ENCODE results near the gene SSNA1.

DNA sequence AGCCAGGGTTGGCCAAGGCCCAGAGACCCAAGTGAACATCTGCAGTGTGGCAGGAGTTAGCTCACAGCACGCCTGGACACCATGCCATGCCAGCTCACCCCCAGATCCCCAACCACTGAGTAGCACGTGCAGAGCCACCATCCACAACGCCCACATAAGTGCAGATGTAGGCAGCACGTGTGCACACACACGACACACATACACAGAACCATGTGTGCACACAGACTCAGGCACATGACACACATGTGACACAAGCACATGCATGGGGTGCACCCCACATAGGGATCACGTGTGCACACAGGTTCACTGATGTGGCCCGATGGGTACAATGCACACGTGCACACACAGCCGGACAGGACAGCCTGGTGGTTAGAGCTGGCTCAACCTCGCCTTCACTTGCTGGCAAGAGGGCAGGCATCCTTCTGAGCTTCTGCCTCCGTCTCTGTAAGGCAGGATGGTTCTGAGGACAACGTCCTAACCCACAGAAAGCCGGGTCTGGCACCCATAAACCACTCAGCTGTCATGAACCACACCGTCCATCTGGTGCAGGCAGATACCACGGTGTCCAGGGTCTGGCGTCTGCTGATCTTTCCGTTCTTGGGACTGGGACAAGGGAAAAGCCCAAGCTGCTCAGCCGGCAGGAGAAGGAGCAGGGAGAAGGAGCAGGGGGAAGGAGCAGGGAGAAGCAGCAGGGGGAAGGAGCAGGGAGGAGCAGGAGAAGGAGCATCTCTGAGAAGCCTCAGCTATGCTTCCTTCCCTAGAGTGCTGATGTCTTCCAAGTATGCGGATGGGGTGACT lies 30.7 kb upstream of the SSNA1 start:
- TF ChIP-seq, protein P1, sequence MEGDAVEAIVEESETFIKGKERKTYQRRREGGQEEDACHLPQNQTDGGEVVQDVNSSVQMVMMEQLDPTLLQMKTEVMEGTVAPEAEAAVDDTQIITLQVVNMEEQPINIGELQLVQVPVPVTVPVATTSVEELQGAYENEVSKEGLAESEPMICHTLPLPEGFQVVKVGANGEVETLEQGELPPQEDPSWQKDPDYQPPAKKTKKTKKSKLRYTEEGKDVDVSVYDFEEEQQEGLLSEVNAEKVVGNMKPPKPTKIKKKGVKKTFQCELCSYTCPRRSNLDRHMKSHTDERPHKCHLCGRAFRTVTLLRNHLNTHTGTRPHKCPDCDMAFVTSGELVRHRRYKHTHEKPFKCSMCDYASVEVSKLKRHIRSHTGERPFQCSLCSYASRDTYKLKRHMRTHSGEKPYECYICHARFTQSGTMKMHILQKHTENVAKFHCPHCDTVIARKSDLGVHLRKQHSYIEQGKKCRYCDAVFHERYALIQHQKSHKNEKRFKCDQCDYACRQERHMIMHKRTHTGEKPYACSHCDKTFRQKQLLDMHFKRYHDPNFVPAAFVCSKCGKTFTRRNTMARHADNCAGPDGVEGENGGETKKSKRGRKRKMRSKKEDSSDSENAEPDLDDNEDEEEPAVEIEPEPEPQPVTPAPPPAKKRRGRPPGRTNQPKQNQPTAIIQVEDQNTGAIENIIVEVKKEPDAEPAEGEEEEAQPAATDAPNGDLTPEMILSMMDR (IDR thresholded peaks at IDR 0.05): no peak
- no peak for TF ChIP-seq POLR2A (IDR thresholded peaks at IDR 0.05)
